Right ventricle myocardium superior (tissue), 1 donor: ENCODE measurements around the gene PPM1J. TPM values are rescaled to one million over a fixed set of nuclear protein-coding genes. Genes with fewer than 3 reads are reported as not detected.
A peak's percentile ranks its signal among the peaks of the same experiment; 100 is the strongest.

Source experiments
- ATAC-seq: fragments of 200-7000 bp; cut with Tn5 transposase; one replicate; pipeline ENCODE4 v1.9.1; 2020; ENCODE audit warnings: mild to moderate bottlenecking; ENCODE audit not compliant: poor library complexity
- DNase-seq: peaks from one replicate; pipeline ENCODE4 v3.0.0-alpha.2; 2020
- intact Hi-C: fragments of 100-400 bp; cut with DNase I; formaldehyde crosslinking; loops from one replicate; pipeline ENCODE4 v1.11.2; 2022
- total RNA-seq: library from RNA; stranded (reverse); fragmentation: NEBNext Ultra II Directional; extraction: Animal tissue kit (Norgen Biotek cat#: 25700); gene quantifications from one replicate; pipeline ENCODE4 v1.2.1, GENCODE V29; 2021
- donor health status: DM: no; HTN: yes; CAD: no; lungs with severe emphysema.

The PPM1J gene
- total RNA-seq, 1 donor from 2014 or later = 4.7 TPM

DNA sequence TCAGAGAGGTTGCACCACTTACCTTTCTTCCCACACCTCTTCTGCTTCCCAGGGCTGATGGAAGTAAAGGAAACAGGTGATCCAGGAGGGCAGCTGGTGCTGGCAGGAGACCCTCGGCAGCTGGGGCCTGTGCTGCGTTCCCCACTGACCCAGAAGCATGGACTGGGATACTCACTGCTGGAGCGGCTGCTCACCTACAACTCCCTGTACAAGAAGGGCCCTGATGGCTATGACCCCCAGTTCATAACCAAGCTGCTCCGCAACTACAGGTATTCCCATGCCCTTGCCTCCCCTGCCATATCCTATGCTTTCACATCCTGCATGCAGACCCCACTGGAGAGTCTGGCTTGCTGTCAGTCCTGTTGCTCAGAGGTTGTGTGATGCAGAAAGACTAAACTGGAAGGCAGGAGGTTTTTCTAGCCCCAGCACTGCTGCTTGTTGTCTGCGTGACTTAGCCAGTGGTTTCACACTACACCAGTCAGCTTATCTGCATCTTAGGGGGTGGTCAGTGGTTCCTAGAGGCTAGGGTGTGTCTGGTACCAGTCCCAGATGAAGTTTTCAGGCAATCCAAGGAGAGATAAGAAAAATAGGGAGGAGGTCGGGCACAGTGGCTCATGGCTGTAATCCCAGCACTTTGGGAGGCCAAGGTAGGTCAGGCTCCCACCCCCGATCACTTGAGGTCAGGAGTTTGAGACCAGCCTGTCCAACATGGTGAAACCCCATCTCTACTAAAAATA is 18.4 kb downstream of the PPM1J start:
- ATAC-seq (no peak), DNase-seq (no peak)
- intact Hi-C loops = no loop called here

- ATAC-seq (no peak), DNase-seq (no peak)
- intact Hi-C loops = no loop called here
Measured at GRCh38 chr1:112695276-112695675, 19.9 kb downstream of the PPM1J start.

DNA sequence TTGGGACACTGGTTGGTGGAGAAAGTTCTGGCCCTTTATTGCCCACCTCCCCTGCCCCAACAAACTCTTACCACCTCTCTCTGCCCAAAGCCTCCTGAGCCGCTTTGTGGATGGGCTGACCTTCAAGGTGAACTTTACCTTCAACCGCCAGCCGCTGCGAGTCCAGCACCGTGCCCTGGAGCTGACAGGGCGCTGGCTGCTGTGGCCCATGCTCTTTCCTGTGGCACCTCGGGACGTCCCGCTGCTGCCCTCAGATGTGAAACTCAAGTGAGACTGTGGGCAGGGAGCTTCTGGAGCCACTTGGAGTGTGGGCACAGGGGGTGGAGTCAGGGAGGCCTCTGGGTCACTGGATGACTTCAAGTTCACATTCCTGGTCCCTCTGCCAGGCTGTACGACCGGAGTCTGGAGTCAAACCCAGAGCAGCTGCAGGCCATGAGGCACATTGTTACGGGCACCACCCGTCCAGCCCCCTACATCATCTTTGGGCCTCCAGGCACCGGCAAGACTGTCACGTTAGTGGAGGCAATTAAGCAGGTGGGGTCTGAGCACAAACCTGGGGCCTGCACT is 20.7 kb downstream of the PPM1J start:
- no peak for DNase-seq
- intact Hi-C loops = no loop called here
- no peak for ATAC-seq

- ATAC-seq (no peak), DNase-seq (no peak)
- intact Hi-C loops = no loop called here
Measured at GRCh38 chr1:112693821-112694220, 21.3 kb downstream of the PPM1J start.

DNA sequence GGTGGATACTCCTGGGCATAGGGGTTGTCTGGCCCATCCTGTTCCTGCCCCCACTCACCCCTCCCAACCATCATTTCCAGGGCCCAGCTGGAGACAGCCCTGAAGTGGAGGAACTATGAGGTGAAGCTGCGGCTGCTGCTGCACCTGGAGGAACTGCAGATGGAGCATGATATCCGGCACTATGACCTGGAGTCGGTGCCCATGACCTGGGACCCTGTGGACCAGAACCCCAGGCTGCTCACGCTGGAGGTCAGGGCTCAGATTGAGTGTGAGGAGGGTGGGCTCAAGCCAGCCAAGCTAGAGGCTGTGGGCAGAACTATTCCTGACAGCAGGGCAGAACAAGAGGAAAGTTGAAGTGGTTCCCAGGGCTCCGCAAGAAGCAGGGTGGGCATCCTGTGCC is 22.5 kb downstream of the PPM1J start:
- DNase-seq (no peak), ATAC-seq (no peak)
- intact Hi-C loops = no loop called here

GRCh38 chr1:112689842-112690237 is 25.3 kb downstream of the PPM1J start:
- no peak for ATAC-seq
- no peak for DNase-seq
- intact Hi-C loops = no loop called here

GRCh38 chr1:112689196-112689841 is 25.8 kb downstream of the PPM1J start:
- DNase-seq = no peak
- ATAC-seq = peak; percentile 26
- intact Hi-C loops = no loop called here

DNA sequence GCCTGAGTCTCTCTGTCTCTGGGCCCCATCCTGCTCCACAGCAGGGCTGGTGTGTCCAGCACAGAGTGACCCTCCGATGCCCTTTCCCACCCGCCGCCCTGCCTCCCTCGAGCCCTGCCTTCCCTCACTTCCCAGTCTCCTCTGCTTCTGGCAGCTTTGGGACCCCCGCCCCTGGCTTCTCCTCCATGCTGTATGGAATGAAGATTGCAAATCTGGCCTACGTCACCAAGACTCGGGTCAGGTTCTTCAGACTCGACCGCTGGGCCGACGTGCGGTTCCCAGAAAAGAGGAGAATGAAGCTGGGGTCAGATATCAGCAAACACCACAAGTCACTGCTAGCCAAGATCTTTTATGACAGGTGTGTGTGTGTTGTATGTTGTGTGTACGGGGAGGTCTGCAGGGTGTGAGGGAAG is 26.3 kb downstream of the PPM1J start:
- intact Hi-C loops = no loop called here
- DNase-seq = peak; percentile 65
- peak; percentile 56 for ATAC-seq

DNA sequence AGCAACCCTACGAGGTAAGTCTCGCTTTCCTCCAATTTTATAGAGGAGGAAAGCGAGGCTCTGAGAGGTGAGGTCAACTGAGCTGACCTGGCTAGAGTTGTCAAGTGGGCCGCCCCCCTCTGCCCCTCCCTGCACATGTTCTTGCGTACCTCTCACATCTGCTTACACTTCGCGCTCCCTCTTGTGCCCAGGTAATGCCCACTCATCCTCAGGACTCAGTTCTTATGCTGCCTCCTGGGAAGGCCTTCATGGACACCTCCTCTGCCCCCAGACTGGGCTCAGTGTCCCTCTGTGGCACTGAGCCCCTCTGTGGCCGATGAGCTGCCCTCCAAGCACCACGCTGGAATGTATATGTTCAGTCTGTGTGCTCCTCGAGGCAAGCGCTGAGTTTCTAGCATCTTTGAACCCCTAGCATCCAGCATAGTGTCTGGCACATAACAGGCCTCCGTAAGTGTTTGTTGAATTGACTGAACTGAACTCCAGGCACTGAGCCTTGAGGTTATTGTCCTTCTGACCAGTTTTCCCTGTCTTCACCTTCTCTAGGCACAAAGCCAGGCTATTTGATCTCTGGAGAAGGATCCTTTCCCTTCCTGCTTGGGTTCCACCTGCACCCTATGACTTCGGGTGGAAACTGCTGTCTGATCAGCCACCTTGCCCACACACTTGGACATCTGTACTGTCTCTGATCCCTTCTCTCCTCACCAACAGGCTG is 27.2 kb downstream of the PPM1J start:
- no peak for DNase-seq

DNA sequence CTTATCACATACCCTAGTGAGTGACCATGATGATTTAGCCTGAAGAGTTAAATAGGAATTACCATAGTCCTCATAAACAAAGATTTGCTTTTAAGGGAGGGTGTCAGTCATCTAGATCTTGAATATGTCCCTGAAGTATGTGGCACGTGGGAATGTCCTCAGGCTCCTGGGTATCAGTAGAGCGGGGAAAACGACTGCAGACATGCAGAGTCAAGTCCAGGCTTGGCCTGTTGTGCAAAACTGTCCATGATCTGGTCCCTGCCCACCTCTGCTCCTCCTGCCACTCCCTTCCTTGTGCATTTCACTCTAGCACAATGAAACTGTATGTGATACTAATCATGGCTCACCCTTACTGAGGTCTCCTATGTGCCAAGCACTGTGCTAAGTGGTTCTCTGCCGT is 27.8 kb downstream of the PPM1J start:
- ATAC-seq (no peak), DNase-seq (no peak)
- intact Hi-C loops = no loop called here

More for the DNA sequence above, 27.2 kb downstream of the PPM1J start:
- ATAC-seq = no peak
- intact Hi-C loops = no loop called here

DNA sequence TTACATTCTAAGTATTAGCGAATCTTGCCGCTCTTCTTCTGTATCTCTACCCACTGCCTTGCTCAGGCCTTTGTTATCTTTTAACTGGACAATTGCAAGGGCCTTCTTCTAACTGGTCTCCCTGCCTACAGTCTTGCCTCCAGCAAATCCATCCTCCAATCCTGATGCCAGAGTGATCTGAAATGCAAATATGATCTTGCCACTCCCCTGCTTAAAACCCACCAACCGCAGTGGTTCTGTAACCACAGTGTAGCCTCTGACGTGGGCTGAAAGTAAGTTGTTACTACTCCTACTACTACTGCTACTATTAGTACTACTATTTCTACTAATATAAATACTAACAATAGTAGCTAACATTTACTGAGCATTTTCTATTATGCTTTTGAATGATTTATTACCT is 28.3 kb downstream of the PPM1J start:
- DNase-seq (no peak), ATAC-seq (no peak)
- intact Hi-C loops = no loop called here

- no peak for DNase-seq
- intact Hi-C loops = no loop called here
- no peak for ATAC-seq
Measured at GRCh38 chr1:112686417-112686816, 28.7 kb downstream of the PPM1J start.

DNA sequence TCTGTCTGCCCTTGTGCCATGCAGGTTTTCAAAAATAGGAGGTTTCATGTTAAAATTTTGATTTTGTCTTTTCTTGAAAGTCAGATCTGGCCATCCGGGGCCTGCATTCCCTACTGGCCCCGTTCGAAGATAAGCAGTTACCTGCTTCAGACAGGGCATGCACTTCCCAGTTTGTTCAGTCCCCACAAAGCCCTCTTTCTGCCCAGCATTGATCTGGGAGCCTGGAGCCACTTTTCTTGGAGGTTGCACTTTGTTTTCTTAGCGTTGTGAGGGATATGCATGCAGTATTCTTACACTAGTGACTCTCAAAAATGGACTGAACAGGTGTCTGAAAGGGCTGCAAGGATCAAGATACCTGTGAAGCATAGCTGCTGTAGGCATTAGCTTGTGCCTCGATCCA is 29.2 kb downstream of the PPM1J start:
- DNase-seq (no peak), ATAC-seq (no peak)
- intact Hi-C loops = no loop called here

- intact Hi-C loops = no loop called here
- ATAC-seq (no peak), DNase-seq (no peak)
Measured at GRCh38 chr1:112678605-112679004, 36.5 kb downstream of the PPM1J start.

DNA sequence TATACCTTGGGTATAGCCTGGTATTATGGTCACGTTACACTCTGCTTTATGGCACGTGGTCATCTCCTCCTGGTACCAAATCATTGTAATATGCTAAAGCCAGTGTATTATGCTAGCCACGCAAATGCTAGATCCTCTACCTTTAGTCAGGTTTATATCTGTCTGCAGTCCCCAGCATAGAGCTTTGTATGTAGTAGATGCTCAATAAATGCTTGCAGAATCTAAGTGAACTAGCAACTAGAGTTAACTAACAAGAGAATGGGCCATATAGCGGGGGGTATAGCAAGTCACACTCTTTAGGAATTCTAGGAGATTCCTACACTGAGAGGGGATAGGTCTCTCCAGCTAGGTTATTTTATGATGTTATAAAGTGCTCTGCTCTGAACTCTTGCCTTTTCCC is 37.6 kb downstream of the PPM1J start:
- intact Hi-C loops = no loop called here
- no peak for DNase-seq
- no peak for ATAC-seq

DNA sequence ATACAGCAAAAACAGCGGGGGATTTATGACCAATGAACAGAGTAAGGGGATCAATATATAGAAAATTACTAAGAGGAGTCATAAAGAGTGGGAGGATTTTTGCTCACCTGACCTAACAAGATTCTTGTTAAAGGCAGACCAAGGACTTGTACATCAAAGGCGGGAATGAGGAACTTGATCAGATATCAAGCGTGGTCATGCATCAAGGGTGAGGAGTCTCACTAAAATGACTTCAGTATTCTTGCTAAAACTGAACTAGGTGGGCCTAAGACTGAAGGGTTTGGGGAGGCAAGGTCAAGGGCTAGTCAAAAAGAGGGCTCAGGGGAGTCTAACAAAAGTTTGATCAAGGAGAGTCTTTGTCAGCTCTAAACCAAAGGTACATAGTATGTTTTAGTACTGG is 38.6 kb downstream of the PPM1J start:
- no peak for ATAC-seq
- intact Hi-C loops = no loop called here
- DNase-seq = no peak

DNA sequence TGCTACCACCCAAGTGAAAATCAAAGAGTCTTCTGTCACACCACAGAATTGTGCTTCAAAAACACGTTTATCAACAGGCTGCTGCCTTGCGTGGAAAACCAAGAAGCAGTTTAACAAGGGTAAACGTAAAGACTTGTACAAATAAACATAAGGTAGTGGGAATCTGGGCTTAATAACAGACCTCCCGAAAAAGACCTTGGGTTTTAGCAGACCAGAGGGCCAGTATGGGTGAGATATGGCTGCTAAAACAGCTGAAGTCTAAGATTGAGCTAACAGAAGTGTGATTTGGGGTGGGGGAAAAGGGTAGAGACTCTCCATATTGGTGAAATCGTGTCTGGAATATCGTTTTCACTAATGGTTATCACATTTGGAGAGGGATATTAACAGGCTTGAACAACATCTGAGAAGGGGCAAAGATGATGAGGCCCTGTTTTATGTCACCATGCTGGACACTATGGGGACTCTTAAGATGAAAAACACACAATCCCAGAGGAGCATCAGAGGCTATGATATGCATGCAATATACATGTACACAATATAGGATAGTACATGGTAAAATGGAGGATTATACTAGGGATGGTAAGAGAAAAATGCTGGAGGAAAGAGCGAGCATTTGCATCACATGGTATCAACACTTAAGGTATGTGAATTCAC is 39.3 kb downstream of the PPM1J start:
- ATAC-seq (no peak), DNase-seq (no peak)
- intact Hi-C loops = loop anchor here (2.0 kb wide), 1 partner anchor 31 kb away; the partner anchor contains the start of gene RHOC

GRCh38 chr1:112674986-112675727 is 40.0 kb downstream of the PPM1J start:
- intact Hi-C loops = loop anchor here (2.0 kb wide), 1 partner anchor 32 kb away; the partner anchor contains the start of gene RHOC
- DNase-seq = peak; percentile 63
- ATAC-seq = peak; percentile 79
